ENCODE measurements around the gene DLX5.

DNA sequence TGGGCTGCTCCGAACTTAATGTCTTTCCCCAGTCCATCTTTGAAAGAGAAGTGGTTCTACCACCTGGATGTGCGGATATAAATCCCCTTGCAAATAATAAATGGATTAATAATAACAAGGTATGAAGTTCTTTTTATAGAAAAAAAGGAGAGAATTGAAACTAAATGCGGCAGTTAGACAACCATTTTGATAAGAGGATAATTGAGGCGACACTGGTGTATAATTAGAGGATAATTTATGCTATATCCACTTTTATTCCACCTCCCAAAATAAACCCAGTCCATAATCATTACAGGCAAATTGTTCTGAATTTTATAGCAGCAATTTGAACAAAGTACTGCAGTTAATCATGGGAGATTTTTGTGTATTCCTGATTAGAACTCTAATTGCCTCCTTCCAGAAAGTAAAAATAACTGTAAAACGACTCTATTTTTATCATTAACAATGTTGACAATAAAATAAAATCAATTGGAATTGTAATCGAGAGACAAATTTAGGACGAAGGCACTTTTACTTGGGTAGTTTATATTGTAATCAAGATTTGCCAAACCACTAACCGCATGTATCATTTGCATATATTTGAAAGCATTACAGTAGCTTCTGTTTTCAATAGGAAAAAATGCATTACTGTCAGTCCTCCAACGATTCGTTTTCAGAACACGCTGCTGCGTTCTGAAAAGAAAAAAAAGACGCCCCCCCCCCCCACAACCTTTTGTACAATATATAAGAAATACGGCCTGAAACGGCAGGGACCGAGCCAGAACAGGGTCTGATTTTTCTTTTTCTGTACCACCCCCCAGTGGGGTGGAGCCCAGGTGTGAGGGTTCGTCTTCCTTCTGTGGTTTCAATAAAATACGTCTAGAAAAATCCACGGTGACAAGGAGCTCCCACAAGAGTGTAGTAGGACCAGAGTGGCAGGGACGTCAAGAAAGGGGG, 20.1 kb downstream of the DLX5 start:
- no peak for TF ChIP-seq SP2 (IDR thresholded peaks at IDR 0.05; ENCODE audit: extremely low read depth, low read depth, low read length, poor library complexity, severe bottlenecking)
- TF ChIP-seq, protein P1, sequence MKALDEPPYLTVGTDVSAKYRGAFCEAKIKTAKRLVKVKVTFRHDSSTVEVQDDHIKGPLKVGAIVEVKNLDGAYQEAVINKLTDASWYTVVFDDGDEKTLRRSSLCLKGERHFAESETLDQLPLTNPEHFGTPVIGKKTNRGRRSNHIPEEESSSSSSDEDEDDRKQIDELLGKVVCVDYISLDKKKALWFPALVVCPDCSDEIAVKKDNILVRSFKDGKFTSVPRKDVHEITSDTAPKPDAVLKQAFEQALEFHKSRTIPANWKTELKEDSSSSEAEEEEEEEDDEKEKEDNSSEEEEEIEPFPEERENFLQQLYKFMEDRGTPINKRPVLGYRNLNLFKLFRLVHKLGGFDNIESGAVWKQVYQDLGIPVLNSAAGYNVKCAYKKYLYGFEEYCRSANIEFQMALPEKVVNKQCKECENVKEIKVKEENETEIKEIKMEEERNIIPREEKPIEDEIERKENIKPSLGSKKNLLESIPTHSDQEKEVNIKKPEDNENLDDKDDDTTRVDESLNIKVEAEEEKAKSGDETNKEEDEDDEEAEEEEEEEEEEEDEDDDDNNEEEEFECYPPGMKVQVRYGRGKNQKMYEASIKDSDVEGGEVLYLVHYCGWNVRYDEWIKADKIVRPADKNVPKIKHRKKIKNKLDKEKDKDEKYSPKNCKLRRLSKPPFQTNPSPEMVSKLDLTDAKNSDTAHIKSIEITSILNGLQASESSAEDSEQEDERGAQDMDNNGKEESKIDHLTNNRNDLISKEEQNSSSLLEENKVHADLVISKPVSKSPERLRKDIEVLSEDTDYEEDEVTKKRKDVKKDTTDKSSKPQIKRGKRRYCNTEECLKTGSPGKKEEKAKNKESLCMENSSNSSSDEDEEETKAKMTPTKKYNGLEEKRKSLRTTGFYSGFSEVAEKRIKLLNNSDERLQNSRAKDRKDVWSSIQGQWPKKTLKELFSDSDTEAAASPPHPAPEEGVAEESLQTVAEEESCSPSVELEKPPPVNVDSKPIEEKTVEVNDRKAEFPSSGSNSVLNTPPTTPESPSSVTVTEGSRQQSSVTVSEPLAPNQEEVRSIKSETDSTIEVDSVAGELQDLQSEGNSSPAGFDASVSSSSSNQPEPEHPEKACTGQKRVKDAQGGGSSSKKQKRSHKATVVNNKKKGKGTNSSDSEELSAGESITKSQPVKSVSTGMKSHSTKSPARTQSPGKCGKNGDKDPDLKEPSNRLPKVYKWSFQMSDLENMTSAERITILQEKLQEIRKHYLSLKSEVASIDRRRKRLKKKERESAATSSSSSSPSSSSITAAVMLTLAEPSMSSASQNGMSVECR (CRISPR knock-in tag; IDR thresholded peaks at IDR 0.05), result no peak
- TF ChIP-seq, protein P2, sequence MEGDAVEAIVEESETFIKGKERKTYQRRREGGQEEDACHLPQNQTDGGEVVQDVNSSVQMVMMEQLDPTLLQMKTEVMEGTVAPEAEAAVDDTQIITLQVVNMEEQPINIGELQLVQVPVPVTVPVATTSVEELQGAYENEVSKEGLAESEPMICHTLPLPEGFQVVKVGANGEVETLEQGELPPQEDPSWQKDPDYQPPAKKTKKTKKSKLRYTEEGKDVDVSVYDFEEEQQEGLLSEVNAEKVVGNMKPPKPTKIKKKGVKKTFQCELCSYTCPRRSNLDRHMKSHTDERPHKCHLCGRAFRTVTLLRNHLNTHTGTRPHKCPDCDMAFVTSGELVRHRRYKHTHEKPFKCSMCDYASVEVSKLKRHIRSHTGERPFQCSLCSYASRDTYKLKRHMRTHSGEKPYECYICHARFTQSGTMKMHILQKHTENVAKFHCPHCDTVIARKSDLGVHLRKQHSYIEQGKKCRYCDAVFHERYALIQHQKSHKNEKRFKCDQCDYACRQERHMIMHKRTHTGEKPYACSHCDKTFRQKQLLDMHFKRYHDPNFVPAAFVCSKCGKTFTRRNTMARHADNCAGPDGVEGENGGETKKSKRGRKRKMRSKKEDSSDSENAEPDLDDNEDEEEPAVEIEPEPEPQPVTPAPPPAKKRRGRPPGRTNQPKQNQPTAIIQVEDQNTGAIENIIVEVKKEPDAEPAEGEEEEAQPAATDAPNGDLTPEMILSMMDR (IDR thresholded peaks at IDR 0.05 in 2 of 3, conservative IDR thresholded peaks at IDR 0.05 in 1 of 3; ENCODE audit: insufficient read depth in 2 of 3, low read depth in 1 of 3, low read length in 3 of 3), result no peak
- TF ChIP-seq KDM1A (IDR thresholded peaks at IDR 0.05), result no peak

All from K562 (cell line).